GM12801 (cell line): ENCODE results near the gene ENOX1.

Experiments used
- CTCF ChIP-seq: IDR thresholded peaks from one replicate; pipeline ENCODE4 v1.5.1; 2011; ENCODE audit warnings: control low read depth; ENCODE audit not compliant: insufficient read length; ENCODE audit errors: extremely low read depth

Gene ENOX1

GRCh38 chr13:43434191-43434590, 352.6 kb downstream of the ENOX1 start:
- TF ChIP-seq CTCF: no peak

GRCh38 chr13:43433691-43434141, 353.1 kb downstream of the ENOX1 start:
- no peak for TF ChIP-seq CTCF

GRCh38 chr13:43432958-43433357, 353.8 kb downstream of the ENOX1 start:
- no peak for TF ChIP-seq CTCF

DNA sequence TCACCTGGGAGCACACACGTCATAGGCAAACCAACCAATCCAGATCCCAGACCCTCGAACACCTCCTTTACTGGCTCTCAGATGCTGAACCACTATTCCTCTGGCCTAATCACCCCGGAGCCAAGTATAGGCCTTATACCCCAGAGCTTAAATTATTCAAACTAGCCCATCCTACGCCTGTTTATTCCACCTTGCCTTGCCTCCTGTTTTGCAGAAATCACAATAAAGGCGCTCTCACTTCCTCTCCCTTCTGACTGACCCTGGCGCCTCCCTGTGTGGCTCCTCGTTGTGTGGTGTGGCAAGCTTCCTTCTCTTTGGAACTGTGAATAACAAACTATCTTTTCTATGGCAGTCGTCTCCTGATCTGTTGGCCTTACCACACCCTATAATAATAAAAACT, 354.9 kb downstream of the ENOX1 start:
- TF ChIP-seq CTCF: no peak

DNA sequence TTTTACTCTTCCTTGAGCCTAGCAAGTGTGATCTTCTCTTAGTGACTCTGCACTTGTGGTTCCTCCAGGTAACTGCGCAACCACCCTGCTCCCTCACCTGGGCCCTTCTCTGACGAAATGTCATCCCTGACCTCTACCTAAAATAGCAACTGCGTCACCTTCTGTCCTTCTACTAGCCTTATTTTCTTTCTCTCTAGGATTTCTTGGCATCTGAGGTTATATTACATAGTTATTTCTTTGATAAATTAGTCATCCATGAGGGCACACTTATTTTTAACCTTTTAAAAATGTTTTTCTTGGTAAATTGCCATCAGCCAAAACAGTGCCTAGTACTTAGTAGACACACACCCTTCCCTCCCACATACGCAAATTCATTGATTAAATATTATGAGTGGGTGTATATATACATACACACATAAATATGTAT, 355.5 kb downstream of the ENOX1 start:
- TF ChIP-seq CTCF: no peak

DNA sequence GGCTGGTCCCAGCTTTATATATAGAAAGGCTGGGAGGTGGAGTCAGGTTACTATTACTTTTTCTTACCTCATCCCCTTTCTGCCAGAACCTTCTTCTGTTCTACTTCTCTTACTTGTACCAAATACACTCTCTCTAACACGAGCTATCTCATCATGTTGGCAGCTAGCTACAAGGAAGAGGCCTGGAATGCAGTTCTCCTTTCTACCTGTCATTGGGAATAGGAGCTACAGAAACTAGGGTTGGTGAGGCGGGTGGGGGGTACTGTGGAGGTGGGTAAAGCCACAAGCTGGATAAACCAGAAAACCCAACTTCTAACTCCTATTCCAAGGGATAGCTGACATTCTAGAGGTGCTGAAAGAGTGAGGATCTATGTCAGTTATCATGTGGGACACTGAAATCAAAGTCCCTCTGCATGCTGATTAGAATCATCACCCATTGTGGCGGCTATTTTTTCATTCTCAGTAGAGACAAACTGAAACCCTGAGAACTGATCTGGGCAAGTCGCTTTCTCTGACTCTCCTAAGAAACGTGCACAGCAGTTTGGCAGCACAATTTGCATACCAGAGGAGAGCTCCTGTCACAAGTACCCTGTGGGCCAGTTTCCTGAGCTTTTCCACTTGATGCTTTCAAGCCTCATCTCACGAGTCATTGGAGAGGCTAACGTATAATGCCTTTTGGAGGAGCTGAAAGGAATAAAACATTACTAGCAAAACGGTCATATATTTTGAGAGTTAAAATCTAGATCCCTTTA, 358.1 kb downstream of the ENOX1 start:
- no peak for TF ChIP-seq CTCF

DNA sequence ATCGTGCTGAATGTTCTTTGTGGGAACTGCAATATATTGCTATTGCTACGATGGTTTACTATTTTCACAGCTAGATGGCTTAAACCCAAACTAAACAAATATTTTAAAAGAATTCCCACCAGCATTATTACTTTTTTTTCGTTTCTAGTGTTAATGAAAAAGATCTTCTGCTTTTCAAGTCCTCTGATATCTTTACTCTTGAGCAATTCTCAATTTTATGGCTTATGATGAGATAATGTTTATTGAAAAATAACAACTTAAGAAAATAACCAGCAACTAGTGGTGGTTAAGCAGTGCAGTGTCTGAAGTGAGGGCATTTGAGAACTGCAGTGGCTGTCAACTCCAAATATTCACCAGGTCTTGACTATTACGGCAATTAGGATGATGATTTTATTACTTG, 360.4 kb downstream of the ENOX1 start:
- no peak for TF ChIP-seq CTCF
